OCI-LY3 (cell line): Measurements from ENCODE around the gene ZNF841.
A peak's percentile ranks its signal among the peaks of the same experiment; 100 is the strongest.
"Not testable (repeated sequence)": the region's sequence is repeated elsewhere in the genome, so short reads cannot be mapped to it uniquely, and the experiment has no call there.

Source experiments
- H2AFZ ChIP-seq: fragments of 200-600, 300-600 bp; shearing (Covaris generic); 2 replicates; pipeline ENCODE4 v1.6.0; 2014; ENCODE audit warnings: antibody characterized with exemption, low read depth, low read length
- H3K27ac ChIP-seq: fragments of 200-600, 300-600 bp; sonication (generic); 2 replicates; pipeline ENCODE4 v1.5.1; 2014; ENCODE audit warnings: mild to moderate bottlenecking, low read length, moderate library complexity, mixed read lengths
- H3K27me3 ChIP-seq: fragments of 200-600, 300-600 bp; sonication (generic); 2 replicates; pipeline ENCODE4 v1.6.1; 2014; ENCODE audit warnings: low read depth, low read length, mixed read lengths
- H3K36me3 ChIP-seq: fragments of 200-600, 300-600 bp; sonication (generic); replicated peaks from 2 replicates; pipeline ENCODE3; 2014; ENCODE audit warnings: low read depth, low read length, mixed read lengths
- H3K4me1 ChIP-seq: fragments of 300-600, 200-600 bp; sonication (generic); 2 replicates; pipeline ENCODE4 v1.6.1; 2014; ENCODE audit warnings: low read length, mixed read lengths
- H3K4me2 ChIP-seq: fragments of 200-600, 300-600 bp; sonication (generic); 2 replicates; pipeline ENCODE4 v1.6.1; 2014; ENCODE audit warnings: low read length, mixed read lengths
- H3K4me3 ChIP-seq: fragments of 300-600, 200-600 bp; sonication (generic); 2 replicates; pipeline ENCODE4 v1.5.1; 2014; ENCODE audit warnings: antibody characterized with exemption, mild to moderate bottlenecking, low read length, moderate library complexity
- H3K79me2 ChIP-seq: fragments of 300-600, 200-600 bp; shearing (Covaris generic); 2 replicates; pipeline ENCODE4 v1.6.1; 2014; ENCODE audit warnings: mild to moderate bottlenecking, low read length, mixed read lengths
- H3K9ac ChIP-seq: fragments of 300-600, 200-600 bp; shearing (Covaris generic); 2 replicates; pipeline ENCODE4 v1.6.0; 2014; ENCODE audit warnings: mild to moderate bottlenecking, low read length, moderate library complexity
- H3K9me3 ChIP-seq: fragments of 200-600, 300-600 bp; shearing (Covaris generic); 2 replicates; pipeline ENCODE4 v1.6.1; 2014; ENCODE audit warnings: low read length, mixed read lengths; ENCODE audit not compliant: insufficient read depth
- H4K20me1 ChIP-seq: fragments of 200-600, 300-600 bp; sonication (generic); 2 replicates; pipeline ENCODE4 v1.6.1; 2016; ENCODE audit warnings: low read length, mixed read lengths; ENCODE audit not compliant: insufficient read depth
- EZH2phosphoT487 ChIP-seq: fragments of 200-600 bp; shearing (Covaris generic); IDR thresholded peaks from 2 replicates; pipeline ENCODE4 v1.6.1; 2018; ENCODE audit warnings: antibody characterized with exemption, mixed run types, low read depth
- TF ChIP-seq, protein P1 (sequence below): fragments of 200-600, 300-600 bp; sonication (generic); IDR thresholded peaks from 2 replicates; pipeline ENCODE4 v1.5.1; 2014; ENCODE audit warnings: antibody characterized with exemption, low read length, low read depth

Gene ZNF841

DNA sequence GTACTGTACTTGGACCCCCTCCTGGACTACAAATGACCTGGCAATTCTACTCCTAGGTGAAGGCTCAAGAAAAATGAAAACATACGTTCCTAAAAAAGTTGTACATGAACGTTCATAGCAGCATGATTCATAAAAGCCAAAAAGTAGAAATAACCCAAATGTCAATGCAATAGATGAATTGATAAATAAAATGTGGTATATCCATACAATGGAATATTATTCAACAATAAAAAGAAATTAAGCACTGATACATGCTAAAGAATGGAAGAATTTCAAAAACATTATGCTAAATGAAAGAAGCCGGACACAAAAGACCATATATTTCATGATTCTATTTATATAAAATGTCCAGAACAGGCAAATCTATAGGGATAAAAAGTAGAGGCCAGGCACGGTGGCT lies 56.4 kb downstream of the ZNF841 start:
- Histone ChIP-seq H3K4me1 (no peaks in the 10 kb centered on the region), H3K27ac (no peak overlapping the region), H3K4me2 (no peak overlapping the region), H3K4me3 (no peak overlapping the region), H4K20me1 (no peaks in the 10 kb centered on the region), H3K36me3 (peaks cover 43% of the 10 kb centered on the region), H3K27me3 (no peaks in the 10 kb centered on the region), H2AFZ (no peak overlapping the region), H3K79me2 (no peaks in the 10 kb centered on the region), H3K9me3 (peaks cover 38% of the 10 kb centered on the region), H3K9ac (no peak overlapping the region)
- TF ChIP-seq, protein P1, sequence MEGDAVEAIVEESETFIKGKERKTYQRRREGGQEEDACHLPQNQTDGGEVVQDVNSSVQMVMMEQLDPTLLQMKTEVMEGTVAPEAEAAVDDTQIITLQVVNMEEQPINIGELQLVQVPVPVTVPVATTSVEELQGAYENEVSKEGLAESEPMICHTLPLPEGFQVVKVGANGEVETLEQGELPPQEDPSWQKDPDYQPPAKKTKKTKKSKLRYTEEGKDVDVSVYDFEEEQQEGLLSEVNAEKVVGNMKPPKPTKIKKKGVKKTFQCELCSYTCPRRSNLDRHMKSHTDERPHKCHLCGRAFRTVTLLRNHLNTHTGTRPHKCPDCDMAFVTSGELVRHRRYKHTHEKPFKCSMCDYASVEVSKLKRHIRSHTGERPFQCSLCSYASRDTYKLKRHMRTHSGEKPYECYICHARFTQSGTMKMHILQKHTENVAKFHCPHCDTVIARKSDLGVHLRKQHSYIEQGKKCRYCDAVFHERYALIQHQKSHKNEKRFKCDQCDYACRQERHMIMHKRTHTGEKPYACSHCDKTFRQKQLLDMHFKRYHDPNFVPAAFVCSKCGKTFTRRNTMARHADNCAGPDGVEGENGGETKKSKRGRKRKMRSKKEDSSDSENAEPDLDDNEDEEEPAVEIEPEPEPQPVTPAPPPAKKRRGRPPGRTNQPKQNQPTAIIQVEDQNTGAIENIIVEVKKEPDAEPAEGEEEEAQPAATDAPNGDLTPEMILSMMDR: no peak
- no peak for TF ChIP-seq EZH2phosphoT487

DNA sequence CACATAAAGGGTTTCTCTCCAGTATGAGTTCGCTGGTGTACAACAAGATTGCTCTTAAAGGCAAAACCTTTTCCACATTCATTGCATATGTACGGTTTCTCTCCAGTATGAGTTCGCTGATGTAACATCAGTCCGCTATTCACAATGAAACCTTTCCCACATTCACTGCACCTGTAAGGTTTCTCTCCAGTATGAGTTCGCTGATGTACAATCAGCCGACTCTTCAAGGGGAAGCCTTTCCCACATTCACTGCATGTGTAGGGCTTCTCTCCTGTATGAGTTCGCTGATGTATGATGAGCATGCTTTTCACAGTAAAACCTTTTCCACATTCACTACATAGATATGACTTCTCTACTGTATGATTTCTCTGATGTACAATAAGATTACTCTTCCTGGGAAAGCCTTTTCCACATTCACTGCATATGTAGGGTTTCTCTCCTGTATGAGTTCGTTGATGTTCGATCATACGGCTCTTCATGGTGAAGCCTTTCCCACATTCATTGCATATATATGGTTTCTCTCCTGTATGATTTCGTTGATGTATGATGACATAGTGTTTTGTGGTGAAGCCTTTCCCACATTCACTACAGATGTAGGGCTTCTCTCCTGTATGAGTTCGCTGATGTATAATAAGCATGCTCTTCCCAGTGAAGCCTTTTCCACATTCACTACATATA lies 61.4 kb downstream of the ZNF841 start:
- Histone ChIP-seq H3K79me2 (no peaks in the 10 kb centered on the region; the same call in 1 of the 2 replicates), H3K27me3 (no peaks in the 10 kb centered on the region), H3K4me1 (peaks cover 2% of the 10 kb centered on the region), H3K4me3 (no peak overlapping the region), H4K20me1 (no peaks in the 10 kb centered on the region), H3K9ac (no peak overlapping the region), H3K9me3 (peaks cover 58% of the 10 kb centered on the region), H3K4me2 (no peak overlapping the region), H2AFZ (no peak overlapping the region), H3K27ac (no peak overlapping the region), H3K36me3 (peaks cover 73% of the 10 kb centered on the region)
- TF ChIP-seq, protein P1: no peak
- no peak for TF ChIP-seq EZH2phosphoT487

DNA sequence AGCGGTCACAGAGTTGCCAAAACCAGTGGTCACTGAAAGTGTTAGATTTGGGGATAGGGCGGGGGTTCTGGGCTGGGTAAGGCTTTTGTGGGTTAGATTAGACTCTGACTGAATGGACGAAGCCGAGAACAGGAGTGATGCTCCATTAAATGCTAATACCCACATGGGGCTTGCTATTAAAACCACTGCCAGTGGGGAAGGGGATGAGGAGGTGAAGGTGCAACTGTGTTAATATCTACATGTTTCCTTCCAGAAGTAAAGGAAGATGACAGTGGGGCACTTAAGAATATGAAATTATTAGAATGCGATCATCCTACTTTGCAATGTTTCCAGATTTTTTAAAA lies 66.8 kb downstream of the ZNF841 start:
- peak overlapping the region; percentile 92 for H3K9ac ChIP-seq
- peaks cover 62% of the 10 kb centered on the region for H3K36me3 ChIP-seq
- H3K4me2 ChIP-seq: peak overlapping the region; percentile 65
- H3K27me3 ChIP-seq: no peaks in the 10 kb centered on the region
- no peak for TF ChIP-seq EZH2phosphoT487
- TF ChIP-seq, protein P1: no peak
- peaks cover 21% of the 10 kb centered on the region for H3K79me2 ChIP-seq
- peak overlapping the region; percentile 96 for H2AFZ ChIP-seq
- peaks cover 11% of the 10 kb centered on the region for H3K4me1 ChIP-seq
- peak overlapping the region; percentile 71 for H3K27ac ChIP-seq
- peak overlapping the region; percentile 91 for H3K4me3 ChIP-seq
- H4K20me1 ChIP-seq: no peaks in the 10 kb centered on the region
- H3K9me3 ChIP-seq: peaks cover 38% of the 10 kb centered on the region

DNA sequence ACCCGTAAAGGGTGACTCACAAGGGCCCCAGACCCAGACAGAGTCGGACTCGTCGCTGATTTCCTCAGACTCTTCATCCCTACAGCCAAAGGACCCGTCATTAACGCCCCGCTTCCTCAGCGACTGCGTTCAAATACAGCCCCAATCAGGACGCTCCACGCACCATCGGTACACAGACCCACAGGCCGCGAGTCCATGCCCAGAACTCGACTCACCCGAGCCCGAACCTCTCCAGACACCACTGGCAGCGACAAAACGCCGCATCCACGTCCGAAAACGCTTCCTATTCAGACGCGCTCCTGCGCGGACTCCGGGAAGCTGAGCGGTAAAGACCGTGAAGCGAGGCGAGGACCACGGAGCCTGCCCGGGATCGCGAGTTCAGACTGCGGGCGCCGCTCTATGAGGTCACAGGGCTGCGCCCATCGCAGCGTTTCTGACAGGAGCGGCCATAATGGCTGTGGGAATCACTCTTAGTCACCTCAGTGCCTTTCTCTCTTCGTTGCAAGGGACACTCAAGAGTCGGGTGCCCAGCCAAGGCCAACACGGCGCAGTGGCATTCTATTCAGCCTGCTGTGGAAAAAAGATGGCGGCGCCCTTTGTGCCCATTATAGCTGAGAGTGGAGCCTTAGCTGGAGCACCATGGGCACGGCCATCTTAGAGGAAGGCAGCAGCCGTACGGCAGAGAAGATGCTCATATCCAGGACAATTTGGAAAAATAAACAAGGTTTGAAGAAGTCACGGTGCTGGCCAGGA lies 67.4 kb downstream of the ZNF841 start, which contains the start of gene ZNF614:
Gene ZNF614, minus strand, starts transcription at position 353 of the 753 bp plus-strand sequence. CDS start 2,634 bp downstream, outside the sequence.
- Histone ChIP-seq H3K9me3 (peaks cover 37% of the 10 kb centered on the region), H3K79me2 (peaks cover 21% of the 10 kb centered on the region), H2AFZ (peak within 1 kb of the TSS; percentile 96), H3K4me2 (peak within 1 kb of the TSS; percentile 65), H3K4me1 (peaks cover 11% of the 10 kb centered on the region), H4K20me1 (no peaks in the 10 kb centered on the region), H3K27ac (peak within 1 kb of the TSS; percentile 71), H3K4me3 (peak within 1 kb of the TSS; percentile 91), H3K27me3 (no peaks in the 10 kb centered on the region), H3K36me3 (peaks cover 62% of the 10 kb centered on the region), H3K9ac (peak within 1 kb of the TSS; percentile 92)
- TF ChIP-seq, protein P1: no peak
- TF ChIP-seq EZH2phosphoT487: no peak

DNA sequence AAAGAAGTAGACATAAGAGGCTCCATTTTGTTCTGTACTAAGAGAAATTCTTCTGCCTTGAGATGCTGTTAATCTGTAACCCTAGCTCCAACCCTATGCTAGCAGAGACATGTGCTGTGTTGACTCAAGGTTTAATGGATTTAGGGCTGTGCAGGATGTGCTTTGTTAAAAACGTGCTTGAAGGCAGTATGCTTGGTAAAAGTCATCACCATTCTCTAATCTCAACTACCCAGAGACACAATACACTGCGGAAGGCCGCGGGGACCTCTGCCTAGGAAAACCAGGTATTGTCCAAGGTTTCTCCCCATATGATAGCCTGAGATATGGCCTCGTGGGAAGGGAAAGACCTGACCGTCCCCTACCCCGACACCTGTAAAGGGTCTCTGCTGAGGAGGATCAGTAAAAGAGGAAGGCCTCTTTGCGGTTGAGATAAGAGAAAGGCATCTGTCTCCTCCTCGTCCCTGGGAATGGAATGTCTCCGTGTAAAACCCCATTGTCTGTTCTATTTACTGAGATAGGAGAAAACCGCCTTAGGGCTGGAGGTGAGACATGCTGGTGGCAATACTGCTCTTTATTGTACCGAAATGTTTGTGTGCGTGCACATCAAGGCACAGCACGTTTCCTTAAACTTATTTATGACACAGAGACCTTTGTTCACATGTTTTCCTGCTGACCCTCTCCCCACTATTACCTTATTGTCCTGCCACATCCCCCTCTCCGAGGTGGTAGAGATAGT lies 69.1 kb downstream of the ZNF841 start:
- H3K27me3 ChIP-seq, H3K4me2 ChIP-seq, H4K20me1 ChIP-seq, H3K27ac ChIP-seq, H3K9ac ChIP-seq, H2AFZ ChIP-seq, H3K4me3 ChIP-seq: not testable (repeated sequence)
- peaks cover 36% of the 10 kb centered on the region for H3K9me3 ChIP-seq
- peaks cover 11% of the 10 kb centered on the region for H3K4me1 ChIP-seq
- H3K79me2 ChIP-seq: peaks cover 21% of the 10 kb centered on the region
- H3K36me3 ChIP-seq: peaks cover 63% of the 10 kb centered on the region
